ENCODE measurements around the gene PFKM.

DNA sequence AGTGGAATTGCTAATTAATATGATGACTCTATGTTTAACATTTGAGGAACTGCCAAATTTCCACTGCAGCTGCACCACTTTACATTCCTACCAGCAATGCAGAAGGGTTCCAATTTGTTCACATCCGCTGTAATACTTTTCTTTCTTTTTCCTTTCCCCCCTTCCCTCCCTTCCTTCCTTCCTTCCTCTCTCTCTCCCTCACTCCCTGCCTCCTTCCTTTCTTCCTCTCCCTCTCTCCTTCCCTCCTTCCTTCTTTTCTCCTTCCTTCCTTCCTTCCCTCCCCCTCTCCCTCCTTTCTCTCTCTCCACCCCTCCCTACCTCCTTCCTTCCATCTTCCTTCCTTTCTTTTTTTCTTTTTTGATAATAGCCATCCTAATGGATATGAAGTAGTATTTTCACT lies 3.2 kb upstream of the PFKM start:
- TF ChIP-seq, protein P1, sequence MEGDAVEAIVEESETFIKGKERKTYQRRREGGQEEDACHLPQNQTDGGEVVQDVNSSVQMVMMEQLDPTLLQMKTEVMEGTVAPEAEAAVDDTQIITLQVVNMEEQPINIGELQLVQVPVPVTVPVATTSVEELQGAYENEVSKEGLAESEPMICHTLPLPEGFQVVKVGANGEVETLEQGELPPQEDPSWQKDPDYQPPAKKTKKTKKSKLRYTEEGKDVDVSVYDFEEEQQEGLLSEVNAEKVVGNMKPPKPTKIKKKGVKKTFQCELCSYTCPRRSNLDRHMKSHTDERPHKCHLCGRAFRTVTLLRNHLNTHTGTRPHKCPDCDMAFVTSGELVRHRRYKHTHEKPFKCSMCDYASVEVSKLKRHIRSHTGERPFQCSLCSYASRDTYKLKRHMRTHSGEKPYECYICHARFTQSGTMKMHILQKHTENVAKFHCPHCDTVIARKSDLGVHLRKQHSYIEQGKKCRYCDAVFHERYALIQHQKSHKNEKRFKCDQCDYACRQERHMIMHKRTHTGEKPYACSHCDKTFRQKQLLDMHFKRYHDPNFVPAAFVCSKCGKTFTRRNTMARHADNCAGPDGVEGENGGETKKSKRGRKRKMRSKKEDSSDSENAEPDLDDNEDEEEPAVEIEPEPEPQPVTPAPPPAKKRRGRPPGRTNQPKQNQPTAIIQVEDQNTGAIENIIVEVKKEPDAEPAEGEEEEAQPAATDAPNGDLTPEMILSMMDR (IDR thresholded peaks at IDR 0.05): no peak
- TF ChIP-seq POLR2A (IDR thresholded peaks at IDR 0.05) (no peak), POLR2AphosphoS5 (IDR thresholded peaks at IDR 0.05) (no peak)
